ENCODE data around the gene GAB1. TPM values are rescaled to one million over a fixed set of nuclear protein-coding genes. Genes with fewer than 3 reads are reported as not detected.

The GAB1 gene
- total RNA-seq, 1 donor from 2014 or later = 31.0 TPM

DNA sequence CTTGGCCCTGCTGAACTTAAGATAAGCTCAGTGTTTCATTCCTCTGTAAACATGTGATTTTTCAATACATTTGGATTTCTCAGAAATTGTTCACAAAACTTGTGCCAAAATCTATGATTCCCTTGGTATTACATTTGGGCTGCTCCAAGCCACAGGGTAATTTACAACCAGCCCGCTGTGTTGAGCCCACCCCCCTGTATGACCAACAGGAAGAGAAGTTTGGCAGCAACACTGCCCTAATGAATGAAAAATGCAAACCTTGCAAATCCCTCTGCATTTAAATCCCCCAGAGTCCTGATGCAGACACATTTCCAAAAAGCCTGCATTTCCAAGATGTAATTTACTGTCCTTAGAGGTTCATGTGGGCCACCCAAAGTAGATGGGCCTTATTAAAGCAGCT, 34.1 kb upstream of the GAB1 start:
- Histone ChIP-seq H3K27ac (no peak overlapping the region), H3K4me3 (no peak overlapping the region), H3K27me3 (no peaks in the 10 kb centered on the region), H3K4me1 (peaks cover 0 to 13% of the 10 kb centered on the region in 2 donors), H3K36me3 (no peaks in the 10 kb centered on the region), H3K9me3 (no peaks in the 10 kb centered on the region)
- intact Hi-C loops (cut with DNase I) = no loop called here
- no peak for DNase-seq (ENCODE audit: low spot score in 2 of 2)
- TF ChIP-seq, protein P1, sequence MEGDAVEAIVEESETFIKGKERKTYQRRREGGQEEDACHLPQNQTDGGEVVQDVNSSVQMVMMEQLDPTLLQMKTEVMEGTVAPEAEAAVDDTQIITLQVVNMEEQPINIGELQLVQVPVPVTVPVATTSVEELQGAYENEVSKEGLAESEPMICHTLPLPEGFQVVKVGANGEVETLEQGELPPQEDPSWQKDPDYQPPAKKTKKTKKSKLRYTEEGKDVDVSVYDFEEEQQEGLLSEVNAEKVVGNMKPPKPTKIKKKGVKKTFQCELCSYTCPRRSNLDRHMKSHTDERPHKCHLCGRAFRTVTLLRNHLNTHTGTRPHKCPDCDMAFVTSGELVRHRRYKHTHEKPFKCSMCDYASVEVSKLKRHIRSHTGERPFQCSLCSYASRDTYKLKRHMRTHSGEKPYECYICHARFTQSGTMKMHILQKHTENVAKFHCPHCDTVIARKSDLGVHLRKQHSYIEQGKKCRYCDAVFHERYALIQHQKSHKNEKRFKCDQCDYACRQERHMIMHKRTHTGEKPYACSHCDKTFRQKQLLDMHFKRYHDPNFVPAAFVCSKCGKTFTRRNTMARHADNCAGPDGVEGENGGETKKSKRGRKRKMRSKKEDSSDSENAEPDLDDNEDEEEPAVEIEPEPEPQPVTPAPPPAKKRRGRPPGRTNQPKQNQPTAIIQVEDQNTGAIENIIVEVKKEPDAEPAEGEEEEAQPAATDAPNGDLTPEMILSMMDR (IDR thresholded peaks at IDR 0.05) = no peak

DNA sequence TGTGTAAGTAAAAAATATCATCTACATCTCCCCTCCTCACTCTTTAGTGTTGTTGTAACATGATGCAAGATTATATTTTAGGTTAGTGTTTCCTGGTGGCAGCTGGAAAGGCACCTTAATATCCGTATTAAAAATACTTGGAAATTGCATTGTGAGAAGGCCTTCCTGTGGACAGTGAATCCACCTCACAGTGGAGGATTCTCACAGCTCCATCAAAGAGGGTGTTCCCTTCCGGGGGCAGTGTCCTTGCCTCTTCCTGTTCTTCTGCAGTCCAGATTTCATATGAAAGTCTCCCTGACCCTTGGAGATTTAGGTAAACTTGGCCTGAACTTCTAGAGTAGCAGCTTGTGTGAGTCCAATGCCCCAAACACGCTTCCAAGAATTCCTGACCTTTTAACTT, 29.9 kb upstream of the GAB1 start:
- H3K36me3 ChIP-seq = no peaks in the 10 kb centered on the region
- DNase-seq (ENCODE audit: low spot score in 2 of 2) = no peak
- no peak overlapping the region for H3K27ac ChIP-seq
- H3K4me1 ChIP-seq = peaks cover 0 to 9% of the 10 kb centered on the region in 2 donors
- H3K4me3 ChIP-seq = no peak overlapping the region
- intact Hi-C loops (cut with DNase I) = no loop called here
- TF ChIP-seq, protein P1 (IDR thresholded peaks at IDR 0.05) = no peak
- H3K9me3 ChIP-seq = no peaks in the 10 kb centered on the region
- H3K27me3 ChIP-seq = no peaks in the 10 kb centered on the region

DNA sequence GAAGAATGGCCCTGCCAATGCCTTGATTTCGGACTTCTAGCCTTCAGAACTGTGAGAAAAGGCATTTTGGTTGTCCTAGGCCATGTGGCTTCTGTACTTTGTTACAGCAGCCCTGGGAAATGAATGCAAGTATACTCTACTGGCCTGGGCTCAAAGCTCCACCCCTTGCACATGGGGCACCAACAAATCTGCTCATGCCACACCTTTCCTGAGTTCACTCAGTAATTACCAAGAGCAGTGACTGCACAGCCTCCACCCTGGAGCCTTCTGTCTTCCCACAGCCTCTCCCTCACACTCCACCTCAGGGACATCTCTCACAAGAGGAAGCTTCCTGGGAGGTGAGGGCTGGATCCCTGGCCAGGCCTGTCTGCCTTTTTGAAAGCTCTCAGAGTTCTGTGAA, 29.1 kb upstream of the GAB1 start:
- H3K4me1 ChIP-seq = peaks cover 0 to 3% of the 10 kb centered on the region in 2 donors
- TF ChIP-seq, protein P1 (IDR thresholded peaks at IDR 0.05) = no peak
- DNase-seq (ENCODE audit: low spot score in 2 of 2) = no peak
- H3K27me3 ChIP-seq = no peaks in the 10 kb centered on the region
- intact Hi-C loops (cut with DNase I) = no loop called here
- H3K4me3 ChIP-seq = no peak overlapping the region
- H3K27ac ChIP-seq = no peak overlapping the region
- H3K9me3 ChIP-seq = no peaks in the 10 kb centered on the region
- no peaks in the 10 kb centered on the region for H3K36me3 ChIP-seq

DNA sequence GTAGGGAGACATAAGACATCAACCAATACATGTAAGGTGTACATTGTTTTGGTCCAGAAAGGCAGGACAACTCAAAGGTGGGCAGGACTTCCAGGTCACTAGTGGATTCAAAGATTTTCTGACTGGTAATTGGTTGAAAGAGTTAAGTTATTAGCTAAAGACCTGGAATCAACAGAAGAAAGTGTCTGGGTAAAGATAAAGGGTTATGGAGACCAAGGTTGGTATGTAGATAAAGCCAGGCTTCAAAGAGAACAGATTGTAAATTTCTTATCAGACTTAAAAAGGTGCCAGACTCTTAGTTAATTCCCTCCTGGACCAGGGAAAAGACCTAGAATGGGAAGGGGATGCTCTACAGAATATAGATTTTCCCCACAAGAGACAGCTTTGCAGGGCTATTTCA, 28.3 kb upstream of the GAB1 start:
- DNase-seq (ENCODE audit: low spot score in 2 of 2) = no peak
- H3K4me3 ChIP-seq = no peak overlapping the region
- TF ChIP-seq, protein P1 (IDR thresholded peaks at IDR 0.05) = no peak
- H3K27ac ChIP-seq = no peak overlapping the region
- no peaks in the 10 kb centered on the region for H3K36me3 ChIP-seq
- no peaks in the 10 kb centered on the region for H3K27me3 ChIP-seq
- intact Hi-C loops (cut with DNase I) = no loop called here
- no peaks in the 10 kb centered on the region for H3K9me3 ChIP-seq
- no peaks in the 10 kb centered on the region for H3K4me1 ChIP-seq

DNA sequence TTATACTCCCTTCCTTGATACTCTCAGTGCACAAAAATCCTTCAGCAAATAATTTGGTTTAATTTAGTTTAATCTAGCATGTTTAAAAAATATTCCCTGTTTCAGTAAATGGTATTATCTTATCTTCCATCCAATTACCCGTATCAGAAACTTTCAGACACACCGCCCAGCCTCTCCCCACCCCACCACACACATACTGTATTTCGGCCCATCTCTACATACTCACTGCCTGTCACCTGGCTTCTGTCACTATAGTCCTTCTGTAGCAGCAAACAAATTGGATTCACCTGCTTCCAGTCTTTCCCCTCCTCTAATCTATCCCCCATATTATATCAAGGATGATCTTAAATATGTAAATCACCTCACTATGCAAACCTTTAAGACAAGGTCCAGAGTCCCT, 24.8 kb upstream of the GAB1 start:
- Histone ChIP-seq H3K27me3 (no peaks in the 10 kb centered on the region), H3K4me3 (no peak overlapping the region), H3K4me1 (peaks cover 0 to 7% of the 10 kb centered on the region in 2 donors), H3K36me3 (no peaks in the 10 kb centered on the region), H3K27ac (no peak overlapping the region), H3K9me3 (no peaks in the 10 kb centered on the region)
- TF ChIP-seq, protein P1 (IDR thresholded peaks at IDR 0.05) = no peak
- intact Hi-C loops (cut with DNase I) = no loop called here
- DNase-seq (ENCODE audit: low spot score in 2 of 2) = no peak

DNA sequence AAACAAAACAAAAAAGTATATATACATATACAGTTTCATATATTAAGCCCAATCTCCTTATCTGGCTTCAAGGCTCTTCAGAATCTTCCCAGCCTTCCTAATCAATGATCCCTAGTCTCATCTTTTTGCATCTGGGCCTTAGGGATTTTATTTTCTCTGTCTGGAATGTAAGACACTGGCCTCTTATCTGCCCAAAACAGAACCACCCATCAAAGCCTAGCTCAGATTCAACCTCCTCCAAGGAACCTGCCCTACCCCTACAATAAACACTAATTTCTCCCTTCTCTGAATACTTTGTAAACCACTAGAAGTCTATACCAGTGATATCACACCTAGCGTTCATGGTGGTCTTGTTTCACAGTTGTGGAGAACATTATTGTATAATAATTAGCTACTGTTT, 23.2 kb upstream of the GAB1 start:
- H3K4me1 ChIP-seq = peaks cover 0 to 9% of the 10 kb centered on the region in 2 donors
- H3K36me3 ChIP-seq = no peaks in the 10 kb centered on the region
- intact Hi-C loops (cut with DNase I) = no loop called here
- no peaks in the 10 kb centered on the region for H3K27me3 ChIP-seq
- H3K27ac ChIP-seq = no peak overlapping the region
- H3K9me3 ChIP-seq = no peaks in the 10 kb centered on the region
- TF ChIP-seq, protein P1 (IDR thresholded peaks at IDR 0.05) = no peak
- no peak for DNase-seq (ENCODE audit: low spot score in 2 of 2)
- no peak overlapping the region for H3K4me3 ChIP-seq

Measured in ascending aorta (tissue), 2 donors.